Thyroid gland (tissue), 4 donors: Measurements from ENCODE around the gene CCDC149.

Experiments
- CTCF ChIP-seq, 6 experiments: fragments of 200-600 bp in 3 of 6; fragments of 450-650 bp in 3 of 6; sonication (generic) in 3 of 6; IDR thresholded peaks; one replicate each; pipeline ENCODE4 v1.5.1; 2016 to 2019; ENCODE audit warnings: antibody characterized with exemption in 6 of 6, mild to moderate bottlenecking in 2 of 6, inconsistent platforms in 1 of 6, moderate library complexity in 1 of 6
- POLR2A ChIP-seq, 2 donors: fragments of 450-650 bp; IDR thresholded peaks; one replicate each; pipeline ENCODE4 v1.6.1; 2017; ENCODE audit warnings: antibody characterized with exemption in 2 of 2, mild to moderate bottlenecking in 2 of 2, moderate library complexity in 1 of 2

GRCh38 chr4:24863799-24864198 is 49.0 kb downstream of the CCDC149 start:
- TF ChIP-seq CTCF (IDR thresholded peaks at IDR 0.05) (no peak), POLR2A (IDR thresholded peaks at IDR 0.05) (no peak)
